Measurements from ENCODE around the gene CFAP54.

GRCh38 chr12:96502949-96503532 is 13.7 kb downstream of the CFAP54 start:
- TF ChIP-seq CTCF (IDR thresholded peaks at IDR 0.05): no peak
- no peak for TF ChIP-seq POLR2A (IDR thresholded peaks at IDR 0.05)
- TF ChIP-seq POLR2AphosphoS5 (IDR thresholded peaks at IDR 0.05; ENCODE audit: insufficient read depth in 1 of 2, low read depth in 1 of 2): no peak
